MM.1S (cell line): ENCODE results near the gene GPNMB.

Experiments
- DNase-seq: peaks from one replicate; pipeline ENCODE4 v3.0.0-alpha.2; 2015
- H2AFZ ChIP-seq: fragments of 300-600 bp; sonication (generic); 2 replicates; pipeline ENCODE4 v1.6.0; 2016; ENCODE audit warnings: antibody characterized with exemption, low read length
- H3F3A ChIP-seq: fragments of 300-600 bp; sonication (generic); 2 replicates; pipeline ENCODE4 v1.6.1; 2016; ENCODE audit warnings: mild to moderate bottlenecking, antibody characterized with exemption, low read length, moderate library complexity, mixed read lengths; ENCODE audit not compliant: insufficient read depth
- H3K27ac ChIP-seq: fragments of 300-600 bp; sonication (generic); 2 replicates; pipeline ENCODE4 v1.5.1; 2016; ENCODE audit warnings: mild to moderate bottlenecking, low read length
- H3K27me3 ChIP-seq: fragments of 300-600 bp; sonication (generic); replicated peaks from 2 replicates; pipeline ENCODE4 v1.6.0; 2016; ENCODE audit warnings: low read length; ENCODE audit not compliant: insufficient read depth
- H3K36me3 ChIP-seq: fragments of 300-600 bp; sonication (generic); replicated peaks from 2 replicates; pipeline ENCODE4 v1.6.1; 2016; ENCODE audit warnings: mild to moderate bottlenecking, low read length, mixed read lengths; ENCODE audit not compliant: insufficient read depth
- H3K4me1 ChIP-seq: fragments of 300-600 bp; sonication (generic); 2 replicates; pipeline ENCODE4 v1.6.1; 2016; ENCODE audit warnings: low read length, mixed read lengths
- H3K4me2 ChIP-seq: fragments of 300-600 bp; sonication (generic); 2 replicates; pipeline ENCODE4 v1.6.0; 2016; ENCODE audit warnings: low read depth, low read length
- H3K4me3 ChIP-seq: fragments of 300-600 bp; sonication (generic); 2 replicates; pipeline ENCODE4 v1.5.1; 2016; ENCODE audit warnings: low read length, mixed read lengths
- H3K79me2 ChIP-seq: fragments of 300-600 bp; sonication (generic); 2 replicates; pipeline ENCODE4 v1.6.1; 2016; ENCODE audit warnings: mixed run types, low read length, mixed read lengths
- H3K9ac ChIP-seq: fragments of 300-600 bp; sonication (generic); 2 replicates; pipeline ENCODE4 v1.6.1; 2016; ENCODE audit warnings: low read length, mixed read lengths
- H3K9me2 ChIP-seq: fragments of 300-600 bp; sonication (generic); replicated peaks from 2 replicates; pipeline ENCODE4 v1.6.1; 2016; ENCODE audit warnings: mild to moderate bottlenecking, low read length, mixed read lengths; ENCODE audit not compliant: insufficient read depth
- H3K9me3 ChIP-seq: fragments of 300-600 bp; sonication (generic); replicated peaks from 2 replicates; pipeline ENCODE4 v1.6.1; 2016; ENCODE audit warnings: mild to moderate bottlenecking, low read length, mixed read lengths; ENCODE audit not compliant: insufficient read depth
- H4K20me1 ChIP-seq: fragments of 300-600 bp; sonication (generic); 2 replicates; pipeline ENCODE4 v1.6.1; 2016; ENCODE audit warnings: mild to moderate bottlenecking, low read length, moderate library complexity, mixed read lengths; ENCODE audit not compliant: insufficient read depth
- EZH2 ChIP-seq: fragments of 300-600 bp; sonication (generic); optimal IDR thresholded peaks from 2 replicates; pipeline ENCODE3; 2017; ENCODE audit warnings: low read depth, mild to moderate bottlenecking, antibody characterized with exemption, low read length, mixed read lengths
- EZH2phosphoT487 ChIP-seq: fragments of 300-600 bp; sonication (generic); IDR thresholded peaks from 2 replicates; pipeline ENCODE4 v1.6.1; 2018; ENCODE audit warnings: antibody characterized with exemption, low read length
- TF ChIP-seq, protein P1 (sequence below): fragments of 300-600 bp; sonication (generic); IDR thresholded peaks from 2 replicates; pipeline ENCODE4 v1.5.1; 2016; ENCODE audit warnings: antibody characterized with exemption, low read length, mixed read lengths

GPNMB gene

DNA sequence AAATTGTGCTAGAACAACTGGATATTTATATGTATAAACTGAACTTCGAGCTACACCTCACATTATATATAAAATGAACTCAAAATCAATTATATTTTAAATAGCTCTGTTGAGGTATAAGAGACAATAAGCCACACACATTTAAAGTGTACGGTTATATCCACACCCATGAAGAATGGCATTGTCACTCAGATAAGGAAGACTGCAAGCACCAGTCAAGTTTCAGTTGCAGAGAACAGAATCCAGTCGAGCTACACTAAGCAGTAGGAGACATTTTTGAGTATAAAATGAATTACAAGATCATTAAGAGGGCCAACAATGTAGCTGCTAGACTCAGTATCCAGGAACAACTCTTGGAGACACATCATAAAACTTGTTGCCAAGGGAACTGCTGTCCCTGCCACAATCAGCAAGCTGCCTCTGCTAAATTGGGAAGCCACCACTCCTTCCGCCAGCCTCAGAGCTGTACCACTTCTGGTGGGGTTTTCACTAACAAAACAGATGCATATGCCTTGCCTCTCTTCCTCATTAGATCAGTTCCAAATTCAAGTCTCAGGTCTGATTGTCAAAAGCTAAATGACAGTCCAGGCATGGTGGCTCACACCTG, 19.6 kb upstream of the GPNMB start:
- no peak for DNase-seq
- Histone ChIP-seq H3K4me2 (no peak overlapping the region), H3K4me1 (no peaks in the 10 kb centered on the region), H3K79me2 (no peaks in the 10 kb centered on the region), H3K36me3 (no peaks in the 10 kb centered on the region), H3K9ac (no peak overlapping the region), H3K27ac (no peak overlapping the region), H3K9me2 (no peaks in the 10 kb centered on the region), H3K4me3 (no peak overlapping the region), H3K9me3 (no peaks in the 10 kb centered on the region), H3F3A (no peaks in the 10 kb centered on the region), H2AFZ (no peak overlapping the region), H4K20me1 (no peaks in the 10 kb centered on the region), H3K27me3 (no peaks in the 10 kb centered on the region)
- TF ChIP-seq, protein P1, sequence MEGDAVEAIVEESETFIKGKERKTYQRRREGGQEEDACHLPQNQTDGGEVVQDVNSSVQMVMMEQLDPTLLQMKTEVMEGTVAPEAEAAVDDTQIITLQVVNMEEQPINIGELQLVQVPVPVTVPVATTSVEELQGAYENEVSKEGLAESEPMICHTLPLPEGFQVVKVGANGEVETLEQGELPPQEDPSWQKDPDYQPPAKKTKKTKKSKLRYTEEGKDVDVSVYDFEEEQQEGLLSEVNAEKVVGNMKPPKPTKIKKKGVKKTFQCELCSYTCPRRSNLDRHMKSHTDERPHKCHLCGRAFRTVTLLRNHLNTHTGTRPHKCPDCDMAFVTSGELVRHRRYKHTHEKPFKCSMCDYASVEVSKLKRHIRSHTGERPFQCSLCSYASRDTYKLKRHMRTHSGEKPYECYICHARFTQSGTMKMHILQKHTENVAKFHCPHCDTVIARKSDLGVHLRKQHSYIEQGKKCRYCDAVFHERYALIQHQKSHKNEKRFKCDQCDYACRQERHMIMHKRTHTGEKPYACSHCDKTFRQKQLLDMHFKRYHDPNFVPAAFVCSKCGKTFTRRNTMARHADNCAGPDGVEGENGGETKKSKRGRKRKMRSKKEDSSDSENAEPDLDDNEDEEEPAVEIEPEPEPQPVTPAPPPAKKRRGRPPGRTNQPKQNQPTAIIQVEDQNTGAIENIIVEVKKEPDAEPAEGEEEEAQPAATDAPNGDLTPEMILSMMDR: no peak
- TF ChIP-seq EZH2phosphoT487: no peak
- TF ChIP-seq EZH2: no peak

DNA sequence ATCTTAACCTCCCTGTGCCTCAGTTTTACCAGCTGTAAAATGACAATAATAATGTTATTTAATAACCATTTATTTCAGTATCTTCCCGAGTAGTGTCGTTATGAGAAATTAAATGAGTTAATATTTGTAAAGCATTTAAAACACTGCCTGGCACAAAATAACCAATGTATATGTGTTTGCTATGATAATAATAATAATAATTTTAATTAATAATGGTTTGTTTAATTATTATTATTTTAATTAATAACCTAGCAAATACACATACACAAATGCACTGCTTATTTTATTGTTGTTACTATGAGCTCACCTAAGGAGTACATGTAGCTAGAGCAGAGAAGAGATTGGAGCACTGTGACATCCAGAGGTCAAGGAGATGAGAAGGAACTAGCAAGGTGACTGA, 18.2 kb upstream of the GPNMB start:
- no peaks in the 10 kb centered on the region for H3K27me3 ChIP-seq
- H2AFZ ChIP-seq: no peak overlapping the region
- no peaks in the 10 kb centered on the region for H3F3A ChIP-seq
- H3K4me1 ChIP-seq: peaks cover 6% of the 10 kb centered on the region
- H3K36me3 ChIP-seq: no peaks in the 10 kb centered on the region
- TF ChIP-seq, protein P1: no peak
- no peak for TF ChIP-seq EZH2phosphoT487
- TF ChIP-seq EZH2: no peak
- no peaks in the 10 kb centered on the region for H3K9me3 ChIP-seq
- DNase-seq: no peak
- no peak overlapping the region for H3K4me2 ChIP-seq
- no peaks in the 10 kb centered on the region for H3K79me2 ChIP-seq
- H3K9ac ChIP-seq: no peak overlapping the region
- H3K9me2 ChIP-seq: no peaks in the 10 kb centered on the region
- no peak overlapping the region for H3K27ac ChIP-seq
- H3K4me3 ChIP-seq: no peak overlapping the region
- H4K20me1 ChIP-seq: no peaks in the 10 kb centered on the region

DNA sequence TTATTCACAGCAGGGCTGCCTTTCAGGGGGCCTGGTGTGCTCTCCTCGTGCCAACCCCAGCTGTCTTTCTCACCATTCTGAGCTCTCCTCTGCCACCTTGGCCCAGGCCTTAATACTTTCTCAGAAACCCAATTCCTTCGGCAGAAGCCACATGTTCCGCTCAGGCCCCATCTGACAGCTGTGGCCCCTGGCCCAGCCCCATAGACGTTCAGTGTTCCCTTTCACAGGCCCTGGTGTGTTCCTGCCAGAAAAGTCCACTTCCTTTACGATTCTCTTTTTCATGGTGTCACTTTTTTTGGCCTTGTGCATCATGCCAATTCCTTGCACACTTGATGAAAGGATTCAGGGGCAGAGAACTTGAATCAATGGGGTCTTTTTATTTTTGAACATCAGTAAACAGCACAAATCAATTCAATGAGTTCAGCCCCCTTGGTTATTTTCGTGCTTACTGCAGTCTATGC, 15.9 kb upstream of the GPNMB start:
- Histone ChIP-seq H3K9me3 (no peaks in the 10 kb centered on the region), H3K4me2 (no peak overlapping the region), H3F3A (peaks cover 12% of the 10 kb centered on the region), H3K4me3 (no peak overlapping the region), H3K27ac (no peak overlapping the region), H4K20me1 (no peaks in the 10 kb centered on the region), H3K36me3 (no peaks in the 10 kb centered on the region), H3K4me1 (peaks cover 23% of the 10 kb centered on the region), H2AFZ (no peak overlapping the region), H3K27me3 (no peaks in the 10 kb centered on the region), H3K9ac (no peak overlapping the region), H3K79me2 (no peaks in the 10 kb centered on the region), H3K9me2 (no peaks in the 10 kb centered on the region)
- no peak for DNase-seq
- TF ChIP-seq EZH2phosphoT487: no peak
- TF ChIP-seq EZH2: no peak
- TF ChIP-seq, protein P1: no peak
